ENCODE measurements around the gene XYLB.

GRCh38 chr3:38359038-38359437 lies 12.5 kb downstream of the XYLB start:
- TF ChIP-seq CTCF (IDR thresholded peaks at IDR 0.05) (no peak), SIN3A (IDR thresholded peaks at IDR 0.05; ENCODE audit: borderline replicate concordance, insufficient read depth, low read depth, low read length) (no peak), POLR2AphosphoS5 (IDR thresholded peaks at IDR 0.05; ENCODE audit: low read depth, low read length) (no peak), REST (IDR thresholded peaks at IDR 0.05; ENCODE audit: insufficient read depth in 1 of 2, low read depth in 2 of 2, low read length in 1 of 2) (no peak), TCF7L2 (IDR thresholded peaks at IDR 0.05; ENCODE audit: low read depth, low read length) (no peak)

Measured in Panc1 (cell line).